Astrocyte of the spinal cord (primary cell): Measurements from ENCODE around the gene DEPP1.

ENCODE experiments used
- DNase-seq: peaks from one replicate; pipeline ENCODE4 v3.0.0; 2011; ENCODE audit warnings: low read depth, low spot score
- H3K4me3 ChIP-seq: 2 replicates; pipeline ENCODE4 v1.5.1; 2011; ENCODE audit warnings: low read depth, mild to moderate bottlenecking, low read length, moderate library complexity
- CTCF ChIP-seq: IDR thresholded peaks from 2 replicates; pipeline ENCODE4 v1.5.1; 2012; ENCODE audit warnings: low read depth, mild to moderate bottlenecking, low read length, inconsistent platforms
- in situ Hi-C: cut with HindIII; loops from 2 replicates; pipeline ENCODE4 v1.10.0; 2017; ENCODE audit warnings: low sequenced_read_pairs

The DEPP1 gene

GRCh38 chr10:45004661-45005060 lies 26.1 kb upstream of the DEPP1 start:
- in situ Hi-C loops, result no loop called here
- no peak for TF ChIP-seq CTCF
- no peak for DNase-seq
- H3K4me3 ChIP-seq, result no peak overlapping the region

DNA sequence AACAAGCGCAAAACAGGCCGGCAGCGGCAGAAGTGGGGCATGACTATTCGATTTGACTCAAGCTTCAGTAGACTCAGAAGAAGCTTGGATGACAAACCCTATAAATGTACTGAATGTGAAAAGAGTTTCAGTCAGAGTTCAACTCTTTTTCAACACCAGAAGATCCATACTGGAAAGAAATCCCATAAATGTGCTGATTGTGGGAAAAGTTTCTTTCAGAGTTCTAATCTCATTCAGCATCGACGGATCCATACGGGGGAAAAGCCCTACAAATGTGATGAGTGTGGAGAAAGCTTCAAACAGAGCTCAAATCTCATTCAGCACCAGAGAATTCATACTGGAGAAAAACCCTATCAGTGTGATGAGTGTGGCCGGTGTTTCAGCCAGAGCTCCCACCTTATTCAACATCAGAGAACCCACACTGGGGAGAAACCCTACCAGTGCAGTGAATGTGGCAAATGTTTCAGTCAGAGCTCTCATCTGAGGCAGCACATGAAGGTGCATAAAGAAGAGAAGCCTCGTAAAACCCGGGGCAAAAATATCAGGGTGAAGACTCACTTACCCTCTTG lies 24.9 kb upstream of the DEPP1 start:
- no peak for DNase-seq
- in situ Hi-C loops, result no loop called here
- TF ChIP-seq CTCF, result no peak
- no peak overlapping the region for H3K4me3 ChIP-seq

- in situ Hi-C loops, result no loop called here
- peak overlapping the region; percentile 54 for H3K4me3 ChIP-seq
- DNase-seq, result peak; percentile 73
- peak; percentile 28 for TF ChIP-seq CTCF
These were observed 23.0 kb upstream of the DEPP1 start for GRCh38 chr10:45001381-45002148.

DNA sequence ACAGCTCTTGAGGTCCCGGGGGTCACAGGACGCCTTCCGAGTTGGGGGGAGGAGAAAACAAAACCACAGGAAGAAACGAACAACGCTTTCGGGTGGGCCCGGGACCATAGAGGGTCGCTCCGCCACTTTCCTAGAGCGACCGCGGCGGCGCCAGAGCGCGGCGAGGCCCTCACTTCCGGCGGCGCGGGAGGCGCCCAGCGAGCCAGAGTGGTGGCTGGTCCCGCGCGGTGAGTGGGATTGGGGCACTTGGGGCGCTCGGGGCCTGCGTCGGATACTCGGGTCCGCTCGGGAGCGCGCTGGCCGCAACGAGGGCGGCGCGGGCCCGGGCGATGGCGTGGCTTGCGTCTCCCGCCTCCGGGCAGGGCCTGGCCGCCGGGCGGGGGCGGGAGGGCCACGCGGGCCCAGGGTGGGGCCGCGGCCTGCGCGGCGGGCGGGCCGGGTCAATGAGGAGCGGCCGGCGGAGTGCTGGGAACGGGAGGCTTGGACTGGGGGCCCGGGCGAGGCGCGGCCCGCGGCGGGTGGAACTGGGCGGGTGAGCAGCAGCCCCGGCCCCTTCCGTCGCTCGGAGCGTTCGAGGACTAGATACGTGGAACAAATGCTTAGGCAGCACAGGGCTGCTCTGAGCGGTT lies 22.3 kb upstream of the DEPP1 start, which contains the start of gene ZNF22:
ZNF22 (plus strand) TSS at position 172 of the 629 bp plus-strand sequence. CDS start 2,446 bp downstream, outside the sequence.
- DNase-seq, result peak; percentile 76
- no peak for TF ChIP-seq CTCF
- peak within 1 kb of the TSS; percentile 54 for H3K4me3 ChIP-seq
- in situ Hi-C loops, result no loop called here

DNA sequence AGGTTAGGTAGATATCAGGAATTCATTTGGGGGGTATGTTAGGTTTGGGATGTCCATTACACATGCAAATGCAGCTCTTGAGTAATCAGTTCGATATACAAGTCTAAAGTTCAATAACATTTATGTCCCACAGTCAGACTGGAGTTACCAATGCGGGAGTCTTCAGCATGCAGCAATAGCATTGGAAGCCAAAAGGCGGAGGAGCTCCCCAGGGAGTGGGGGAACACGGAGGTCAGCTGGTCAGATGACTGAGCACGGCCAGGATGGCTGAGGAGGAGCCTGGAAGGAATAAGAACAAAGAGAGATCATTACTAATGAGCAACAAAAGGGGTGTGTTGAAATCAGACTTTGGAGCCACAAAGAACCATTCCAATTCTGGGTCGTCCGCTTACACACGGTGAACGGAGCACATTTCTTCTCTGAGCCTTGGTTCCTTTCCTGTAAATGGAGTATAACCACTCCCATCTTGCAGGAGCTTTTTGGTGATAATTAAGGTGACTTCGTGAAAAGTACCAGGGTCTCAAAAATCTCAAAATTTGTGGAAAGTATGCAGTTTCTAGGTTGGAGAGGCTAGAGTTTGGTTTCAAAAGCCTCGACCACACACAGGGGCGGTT lies 21.6 kb upstream of the DEPP1 start:
- TF ChIP-seq CTCF, result no peak
- DNase-seq, result peak; percentile 61
- peak overlapping the region; percentile 54 for H3K4me3 ChIP-seq
- in situ Hi-C loops, result no loop called here

DNA sequence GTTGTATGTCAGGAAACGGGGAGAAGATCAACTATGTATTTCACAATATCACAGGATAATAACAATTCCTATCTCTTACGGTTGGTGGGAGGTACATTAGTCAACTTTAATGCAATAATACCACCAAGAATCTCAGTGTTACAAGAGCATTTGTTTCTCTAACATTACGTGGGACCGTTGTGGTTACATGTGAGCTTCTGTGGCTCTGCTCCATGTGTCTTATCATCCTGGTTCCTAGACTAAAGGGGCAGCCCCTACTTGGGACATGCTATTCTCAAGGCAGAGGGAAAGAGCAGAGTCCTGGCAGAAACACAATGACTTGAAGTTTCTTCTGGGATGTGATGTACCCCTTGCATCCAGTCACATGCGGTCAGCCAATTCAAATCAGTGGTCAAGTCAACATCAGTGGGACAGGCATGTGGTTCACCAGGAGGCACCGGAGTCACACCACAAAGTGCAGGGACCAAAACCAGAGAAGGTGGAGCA lies 19.6 kb upstream of the DEPP1 start:
- DNase-seq, result peak; percentile 27
- TF ChIP-seq CTCF, result no peak
- H3K4me3 ChIP-seq, result no peak overlapping the region
- in situ Hi-C loops, result no loop called here
